Spleen (tissue), 11 donors: Measurements from ENCODE around the gene ZNF414. TPM values are rescaled to one million over a fixed set of nuclear protein-coding genes. Genes with fewer than 3 reads are reported as not detected.

Source experiments
- DNase-seq: peaks from one replicate; pipeline ENCODE4 v3.0.0-alpha.2; 2020
- H3K27ac ChIP-seq, 8 donors: fragments of 200-600 bp; sonication (generic) in 7 of 8; 1 replicate in 4 of 8; 2 replicates in 4 of 8; pipeline versions ENCODE4 v1.5.0 to v1.8.0; 2016 to 2021; ENCODE audit warnings: inconsistent platforms in 4 of 8, mild to moderate bottlenecking in 4 of 8, moderate library complexity in 1 of 8
- H3K27me3 ChIP-seq, 7 donors: fragments of 200-600 bp; sonication (generic) in 6 of 7; replicated peaks in 1 of 7; 1 replicate in 4 of 7; 2 replicates in 3 of 7; pipeline versions ENCODE4 v1.5.0 to v1.8.0; 2016 to 2021; ENCODE audit warnings: inconsistent platforms in 3 of 7, mild to moderate bottlenecking in 1 of 7
- H3K36me3 ChIP-seq, 6 donors: fragments of 200-600 bp; sonication (generic) in 5 of 6; 1 replicate in 4 of 6; 2 replicates in 2 of 6; pipeline versions ENCODE4 v1.5.0 to v1.8.0; 2016 to 2021; ENCODE audit warnings: inconsistent platforms in 2 of 6
- H3K4me1 ChIP-seq, 6 donors: fragments of 200-600 bp; sonication (generic) in 5 of 6; 1 replicate in 3 of 6; 2 replicates in 3 of 6; pipeline versions ENCODE4 v1.5.0 to v1.8.0; 2016 to 2021; ENCODE audit warnings: inconsistent platforms in 3 of 6
- H3K4me3 ChIP-seq, 8 donors: fragments of 200-600 bp; sonication (generic) in 7 of 8; 1 replicate in 4 of 8; 2 replicates in 4 of 8; pipeline versions ENCODE4 v1.5.0 to v1.8.0; 2016 to 2021; ENCODE audit warnings: inconsistent platforms in 4 of 8, mild to moderate bottlenecking in 4 of 8, moderate library complexity in 2 of 8
- H3K9me3 ChIP-seq, 8 donors: fragments of 200-600 bp; sonication (generic) in 7 of 8; 1 replicate in 4 of 8; 2 replicates in 4 of 8; pipeline versions ENCODE4 v1.5.0 to v1.8.0; 2016 to 2021; ENCODE audit warnings: inconsistent platforms in 4 of 8
- POLR2A ChIP-seq, 3 donors: fragments of 450-650 bp; IDR thresholded peaks; one replicate each; pipeline ENCODE4 v1.5.1; 2017; ENCODE audit warnings: antibody characterized with exemption in 3 of 3, mild to moderate bottlenecking in 1 of 3
- POLR2AphosphoS5 ChIP-seq, 3 donors: sonication (generic); formaldehyde crosslinking; IDR thresholded peaks; one replicate each; pipeline ENCODE4 v1.5.1; 2017; ENCODE audit warnings: antibody characterized with exemption in 3 of 3
- WGBS, 5 donors: extraction: QIAGEN DNeasy Blood & Tissue Kit in 3 of 5; methylation state at CpG; one replicate each; pipeline versions ENCODE4 v1.1.5 to v1.1.7; 2013 to 2018; 5-methylcytosine and 5-hydroxymethylcytosine counted together
- intact Hi-C: fragments of 100-400 bp; cut with DNase I; formaldehyde crosslinking; loops from one replicate; pipeline ENCODE4 v1.15.0; 2023; ENCODE audit warnings: low total_unique reads
- polyA plus RNA-seq, 3 donors: library from polyadenylated mRNA; stranded (reverse); fragments of 200-250 nt; gene quantifications; one replicate each; pipeline ENCODE4 v1.2.1, GENCODE V29; 2013
- total RNA-seq, 7 donors: library from RNA; depleted of rRNA in 3 of 7; stranded (reverse); fragments of >200 nt in 3 of 7; fragmentation: NEBNext Ultra II Directional in 4 of 7; extraction: Animal tissue kit (Norgen Biotek cat#: 25700) in 4 of 7; gene quantifications; one replicate each; pipeline versions ENCODE4 v1.1.0 to v1.2.1, GENCODE V29; 2016 to 2021
- TF ChIP-seq, protein P1 (sequence below), 11 experiments: fragments of 200-600 bp in 7 of 11; fragments of 450-650 bp in 4 of 11; sonication (generic) in 4 of 11; IDR thresholded peaks in 8 of 11; conservative IDR thresholded peaks in 3 of 11; 1 replicate in 7 of 11; 2 replicates in 4 of 11; pipeline versions ENCODE4 v1.4.0 to v1.8.0; 2016 to 2021; ENCODE audit warnings: antibody characterized with exemption in 11 of 11, inconsistent platforms in 4 of 11, mild to moderate bottlenecking in 1 of 11
- donor health status: healthy with polysubstance abuse.
- donor health status: DM: no; HTN: no; CAD: no; lungs with moderate emphysema.
- donor health status: DM: no; HTN: no; CAD: no.
- donor health status: Bipolar disorder and iron deficiency.
- donor health status: healthy.
- donor health status: DM: no; HTN: no; CAD: no.
- donor health status: DM: yes; HTN: yes; CAD: no.

Gene ZNF414
- total and polyA plus RNA-seq, 10 donors: 12.0 to 31.7 (median 23.8) TPM

DNA sequence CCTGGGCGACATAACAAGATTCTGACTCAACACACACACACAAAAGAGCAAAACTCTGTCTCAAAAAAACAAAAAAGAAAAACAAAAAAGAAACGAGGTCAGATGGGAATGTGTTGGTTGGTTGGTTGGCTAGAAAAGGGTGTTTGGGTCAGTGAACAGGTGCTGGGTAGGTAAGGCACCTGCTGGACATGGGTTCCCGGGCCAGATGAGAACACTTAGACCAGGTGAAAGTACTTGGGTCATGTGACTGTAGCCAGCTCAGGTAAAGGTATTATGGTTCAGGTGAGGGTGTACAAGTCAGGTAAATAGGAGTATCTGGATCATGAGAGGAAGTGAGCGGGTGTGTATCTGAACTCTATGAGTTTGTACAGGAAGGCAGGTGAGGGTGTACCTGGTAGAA is 14.5 kb upstream of the ZNF414 start:
- H3K36me3 ChIP-seq: peaks cover 0 to 100% (median 81%) of the 10 kb centered on the region in 6 donors
- no peak overlapping the region for H3K27ac ChIP-seq
- DNase-seq: no peak
- H3K4me1 ChIP-seq: peaks cover 0 to 18% (median 0%) of the 10 kb centered on the region in 6 donors
- intact Hi-C loops: no loop called here
- H3K27me3 ChIP-seq: no peaks in the 10 kb centered on the region
- WGBS, 5 donors: 70 to 93% (median 79%) methylated on average over 4 of the region's 4 CpGs
- no peak for TF ChIP-seq POLR2AphosphoS5 (IDR thresholded peaks at IDR 0.05)
- no peak for TF ChIP-seq POLR2A (IDR thresholded peaks at IDR 0.05)
- TF ChIP-seq, protein P1, sequence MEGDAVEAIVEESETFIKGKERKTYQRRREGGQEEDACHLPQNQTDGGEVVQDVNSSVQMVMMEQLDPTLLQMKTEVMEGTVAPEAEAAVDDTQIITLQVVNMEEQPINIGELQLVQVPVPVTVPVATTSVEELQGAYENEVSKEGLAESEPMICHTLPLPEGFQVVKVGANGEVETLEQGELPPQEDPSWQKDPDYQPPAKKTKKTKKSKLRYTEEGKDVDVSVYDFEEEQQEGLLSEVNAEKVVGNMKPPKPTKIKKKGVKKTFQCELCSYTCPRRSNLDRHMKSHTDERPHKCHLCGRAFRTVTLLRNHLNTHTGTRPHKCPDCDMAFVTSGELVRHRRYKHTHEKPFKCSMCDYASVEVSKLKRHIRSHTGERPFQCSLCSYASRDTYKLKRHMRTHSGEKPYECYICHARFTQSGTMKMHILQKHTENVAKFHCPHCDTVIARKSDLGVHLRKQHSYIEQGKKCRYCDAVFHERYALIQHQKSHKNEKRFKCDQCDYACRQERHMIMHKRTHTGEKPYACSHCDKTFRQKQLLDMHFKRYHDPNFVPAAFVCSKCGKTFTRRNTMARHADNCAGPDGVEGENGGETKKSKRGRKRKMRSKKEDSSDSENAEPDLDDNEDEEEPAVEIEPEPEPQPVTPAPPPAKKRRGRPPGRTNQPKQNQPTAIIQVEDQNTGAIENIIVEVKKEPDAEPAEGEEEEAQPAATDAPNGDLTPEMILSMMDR (IDR thresholded peaks at IDR 0.05 in 8 of 11, conservative IDR thresholded peaks at IDR 0.05 in 3 of 11): no peak
- H3K4me3 ChIP-seq: no peak overlapping the region
- H3K9me3 ChIP-seq: no peaks in the 10 kb centered on the region

DNA sequence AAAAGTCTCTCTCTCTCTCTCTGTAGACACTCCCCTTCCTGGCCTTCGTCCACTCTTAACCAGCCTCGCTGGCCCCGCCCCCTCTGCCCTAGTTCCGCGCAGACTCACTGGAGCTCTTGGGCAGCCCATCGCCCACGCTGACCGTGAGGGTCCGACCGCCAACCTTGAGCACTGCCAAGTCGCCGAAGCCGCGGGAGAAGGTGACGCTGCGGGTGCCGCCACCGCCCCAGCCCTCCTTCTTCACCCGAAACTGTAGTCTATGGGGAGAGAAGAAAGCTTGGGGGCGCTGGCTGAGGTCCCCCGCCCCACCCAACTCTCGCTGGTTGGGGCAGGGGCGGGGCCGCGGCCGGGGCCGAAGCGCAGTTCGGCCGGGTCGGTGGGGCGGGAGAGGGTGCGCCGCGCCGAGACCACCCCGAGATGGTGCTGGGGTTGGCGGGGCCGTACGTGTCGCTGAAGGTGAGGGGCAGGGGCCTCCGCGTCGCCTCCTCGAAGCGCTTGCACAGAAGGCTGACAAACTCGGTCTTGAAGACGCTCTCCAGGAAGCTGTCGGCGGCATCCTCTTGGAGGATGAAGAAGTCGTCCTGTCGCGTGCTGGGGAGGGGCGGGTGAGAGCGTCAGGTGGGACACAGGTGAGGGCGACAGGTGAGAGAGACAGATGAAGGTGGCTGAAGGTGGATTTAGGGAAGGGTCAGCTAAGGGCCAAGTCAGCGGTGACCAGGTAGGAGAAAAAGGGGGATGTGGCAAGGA is 12.6 kb upstream of the ZNF414 start:
- H3K4me1 ChIP-seq: peaks cover 0 to 18% (median 0%) of the 10 kb centered on the region in 6 donors
- peak; percentile 85 for DNase-seq
- H3K27ac ChIP-seq: peak overlapping the region; percentile 57 to 96 (median 88)
- 58 to 75% (median 73%) methylated on average over 55 to 57 of the region's 57 CpGs for WGBS, 5 donors
- intact Hi-C loops: no loop called here
- peaks cover 0 to 100% (median 89%) of the 10 kb centered on the region in 6 donors for H3K36me3 ChIP-seq
- H3K9me3 ChIP-seq: no peaks in the 10 kb centered on the region
- H3K27me3 ChIP-seq: no peaks in the 10 kb centered on the region
- H3K4me3 ChIP-seq: peak overlapping the region; percentile 30 to 72 (median 48)
- TF ChIP-seq, protein P1 (IDR thresholded peaks at IDR 0.05 in 8 of 11, conservative IDR thresholded peaks at IDR 0.05 in 3 of 11): no peak
- no peak for TF ChIP-seq POLR2A (IDR thresholded peaks at IDR 0.05)
- peak in 2 of 3 donors; percentile 77 to 83 for TF ChIP-seq POLR2AphosphoS5 (IDR thresholded peaks at IDR 0.05)

DNA sequence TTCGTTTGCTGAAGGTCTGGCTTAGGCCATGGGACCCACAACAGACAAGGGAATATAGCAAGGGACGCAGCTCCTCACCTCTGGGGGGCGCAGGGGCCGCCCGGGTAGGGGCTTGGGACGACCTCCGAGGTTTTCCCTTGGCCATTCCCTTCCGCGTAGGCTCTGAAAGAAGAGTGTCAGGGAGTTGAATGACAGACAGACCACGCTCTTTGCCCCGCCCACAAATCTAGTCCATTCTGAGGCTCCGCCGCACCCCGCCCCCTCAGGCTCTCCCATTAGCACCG is 11.4 kb upstream of the ZNF414 start:
- no peaks in the 10 kb centered on the region for H3K9me3 ChIP-seq
- peaks cover 0 to 100% (median 85%) of the 10 kb centered on the region in 6 donors for H3K36me3 ChIP-seq
- DNase-seq: no peak
- TF ChIP-seq POLR2AphosphoS5 (IDR thresholded peaks at IDR 0.05) (no peak), POLR2A (IDR thresholded peaks at IDR 0.05) (no peak)
- TF ChIP-seq, protein P1 (IDR thresholded peaks at IDR 0.05 in 8 of 11, conservative IDR thresholded peaks at IDR 0.05 in 3 of 11): no peak
- 49 to 87% (median 70%) methylated on average over 11 to 15 of the region's 15 CpGs for WGBS, 5 donors
- H3K27ac ChIP-seq: peak overlapping the region in 7 of 8 donors; percentile 69 to 96 (median 88)
- peak overlapping the region in 4 of 8 donors; percentile 19 to 72 (median 47) for H3K4me3 ChIP-seq
- no peaks in the 10 kb centered on the region for H3K27me3 ChIP-seq
- H3K4me1 ChIP-seq: peaks cover 0 to 18% (median 0%) of the 10 kb centered on the region in 6 donors
- intact Hi-C loops: no loop called here

DNA sequence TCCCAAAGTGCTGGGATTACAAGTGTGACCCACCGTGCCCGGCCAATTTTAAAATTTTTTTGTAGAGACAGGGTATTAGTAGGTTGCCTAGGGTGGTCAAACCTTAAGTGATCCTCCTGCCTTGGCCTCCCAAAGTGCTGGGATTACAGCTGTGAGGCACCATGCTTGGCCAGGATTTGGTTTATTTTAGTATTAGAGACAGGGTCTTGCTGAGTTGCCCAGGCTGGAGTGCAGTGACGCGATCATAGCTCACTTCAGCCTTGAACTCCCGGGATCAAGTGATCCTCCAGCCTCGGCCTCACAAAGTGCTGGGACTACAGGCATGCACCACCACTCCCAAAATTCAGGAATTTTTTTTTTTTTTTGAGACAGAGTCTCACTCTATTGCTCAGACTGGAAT is 5.4 kb upstream of the ZNF414 start:
- Histone ChIP-seq H3K4me1 (peaks cover 13 to 55% (median 43%) of the 10 kb centered on the region in 6 donors), H3K27ac (peak overlapping the region in 4 of 8 donors; percentile 83 to 99 (median 96)), H3K9me3 (no peaks in the 10 kb centered on the region), H3K27me3 (no peaks in the 10 kb centered on the region), H3K36me3 (peaks cover 0 to 46% (median 27%) of the 10 kb centered on the region in 6 donors), H3K4me3 (no peak overlapping the region)
- DNase-seq: no peak
- intact Hi-C loops: loop anchor here (10.0 kb wide), 1 partner anchor 165 kb away; no protein-coding TSS in a partner anchor
- WGBS, 5 donors: 94 to 98% (median 95%) methylated on average over 6 of the region's 6 CpGs
- TF ChIP-seq POLR2A (IDR thresholded peaks at IDR 0.05): no peak
- no peak for TF ChIP-seq POLR2AphosphoS5 (IDR thresholded peaks at IDR 0.05)
- TF ChIP-seq, protein P1 (IDR thresholded peaks at IDR 0.05 in 8 of 11, conservative IDR thresholded peaks at IDR 0.05 in 3 of 11): no peak
